NCI-H2196 treated with DMSO at 0.1 percent for 48 hours (cell line): Measurements from ENCODE around the gene RDH8.

Experiments used
- DNase-seq: peaks from one replicate; lab custom pipeline; 2025; ENCODE audit not compliant: unreplicated experiment; lab: John Stamatoyannopoulos, UW

The RDH8 gene

GRCh38 chr19:10036601-10037071 lies 23.4 kb downstream of the RDH8 start:
- no peak for DNase-seq

GRCh38 chr19:10037367-10037766 lies 24.1 kb downstream of the RDH8 start:
- DNase-seq: no peak

- DNase-seq: no peak
These were observed 24.5 kb downstream of the RDH8 start for GRCh38 chr19:10037809-10038208.

GRCh38 chr19:10043286-10043927 lies 30.1 kb downstream of the RDH8 start:
- DNase-seq: no peak

GRCh38 chr19:10044390-10044789 lies 31.1 kb downstream of the RDH8 start:
- DNase-seq: no peak

- DNase-seq: no peak
These were observed 32.1 kb downstream of the RDH8 start for GRCh38 chr19:10045371-10045770.

- no peak for DNase-seq
These were observed 36.3 kb downstream of the RDH8 start for GRCh38 chr19:10049626-10050025.

GRCh38 chr19:10052602-10053360 lies 39.5 kb downstream of the RDH8 start:
- DNase-seq: no peak

GRCh38 chr19:10061717-10062310 lies 48.5 kb downstream of the RDH8 start:
- no peak for DNase-seq

GRCh38 chr19:10068205-10068604 lies 54.9 kb downstream of the RDH8 start:
- DNase-seq: no peak

- DNase-seq: no peak
These were observed 55.8 kb downstream of the RDH8 start for GRCh38 chr19:10069046-10069445.

GRCh38 chr19:10070730-10071446 lies 57.6 kb downstream of the RDH8 start:
- no peak for DNase-seq
